ENCODE measurements around the gene IGSF21.

GRCh38 chr1:18142471-18142870 lies 34.9 kb downstream of the IGSF21 start:
- TF ChIP-seq CTCF (conservative IDR thresholded peaks at IDR 0.05; ENCODE audit: low read depth, low read length) (no peak), POLR2A (IDR thresholded peaks at IDR 0.05; ENCODE audit: low read depth, low read length) (no peak), ELK1 (IDR thresholded peaks at IDR 0.05; ENCODE audit: borderline replicate concordance, low read depth, low read length) (no peak), CEBPB (IDR thresholded peaks at IDR 0.05; ENCODE audit: low read depth, low read length) (no peak), USF2 (IDR thresholded peaks at IDR 0.05; ENCODE audit: low read depth, low read length) (no peak), MAFK (IDR thresholded peaks at IDR 0.05; ENCODE audit: low read depth, low read length) (no peak), RAD21 (IDR thresholded peaks at IDR 0.05; ENCODE audit: low read length) (no peak), BHLHE40 (IDR thresholded peaks at IDR 0.05; ENCODE audit: low read depth, low read length) (no peak), SMC3 (IDR thresholded peaks at IDR 0.05; ENCODE audit: low read depth, low read length) (no peak), RCOR1 (IDR thresholded peaks at IDR 0.05; ENCODE audit: insufficient replicate concordance, low read length) (no peak), CHD1 (IDR thresholded peaks at IDR 0.05; ENCODE audit: low read depth, low read length) (no peak), MXI1 (IDR thresholded peaks at IDR 0.05; ENCODE audit: borderline replicate concordance, low read depth, low read length) (no peak), RFX5 (IDR thresholded peaks at IDR 0.05; ENCODE audit: low read depth, low read length) (no peak), MAZ (IDR thresholded peaks at IDR 0.05; ENCODE audit: borderline replicate concordance, low read depth, low read length) (no peak)

Measured in IMR-90 (cell line).